ENCODE measurements around the gene ANKRD49.

ANKRD49 gene

GRCh38 chr11:94454301-94454700 lies 39.5 kb upstream of the ANKRD49 start:
- TF ChIP-seq CTCF (IDR thresholded peaks at IDR 0.05; ENCODE audit: borderline replicate concordance, insufficient read depth, low read depth, low read length), result no peak

GRCh38 chr11:94455861-94456260 lies 37.9 kb upstream of the ANKRD49 start:
- TF ChIP-seq CTCF (IDR thresholded peaks at IDR 0.05; ENCODE audit: borderline replicate concordance, insufficient read depth, low read depth, low read length), result no peak
- H3K4me3 ChIP-seq (ENCODE audit: low read depth, low read length), result no peak overlapping the region

More at GRCh38 chr11:94454301-94454700, 39.5 kb upstream of the ANKRD49 start:
- H3K4me3 ChIP-seq (ENCODE audit: low read depth, low read length), result no peak overlapping the region

GRCh38 chr11:94457118-94458029 lies 36.4 kb upstream of the ANKRD49 start:
- no peak for TF ChIP-seq CTCF (IDR thresholded peaks at IDR 0.05; ENCODE audit: borderline replicate concordance, insufficient read depth, low read depth, low read length)
- no peak overlapping the region for H3K4me3 ChIP-seq (ENCODE audit: low read depth, low read length)

GRCh38 chr11:94459576-94459975 lies 34.2 kb upstream of the ANKRD49 start:
- H3K4me3 ChIP-seq (ENCODE audit: low read depth, low read length), result no peak overlapping the region
- TF ChIP-seq CTCF (IDR thresholded peaks at IDR 0.05; ENCODE audit: borderline replicate concordance, insufficient read depth, low read depth, low read length), result no peak

GRCh38 chr11:94469416-94469815 lies 24.4 kb upstream of the ANKRD49 start:
- no peak for TF ChIP-seq CTCF (IDR thresholded peaks at IDR 0.05; ENCODE audit: borderline replicate concordance, insufficient read depth, low read depth, low read length)
- H3K4me3 ChIP-seq (ENCODE audit: low read depth, low read length), result no peak overlapping the region

- no peak for TF ChIP-seq CTCF (IDR thresholded peaks at IDR 0.05; ENCODE audit: borderline replicate concordance, insufficient read depth, low read depth, low read length)
- no peak overlapping the region for H3K4me3 ChIP-seq (ENCODE audit: low read depth, low read length)
Measured at GRCh38 chr11:94472916-94473799, 20.6 kb upstream of the ANKRD49 start.
